HG02678 (cell line): Measurements from ENCODE around the gene EFHC1.
"Not testable (repeated sequence)": the region's sequence is repeated elsewhere in the genome, so short reads cannot be mapped to it uniquely, and the experiment has no call there.

Experiments
- ATAC-seq: cut with Tn5 transposase; IDR thresholded peaks from one replicate; pipeline ENCODE4 v1.9.1; 2021; ENCODE audit warnings: mild to moderate bottlenecking, moderate library complexity; ENCODE audit not compliant: unreplicated experiment

Gene EFHC1

GRCh38 chr6:52435345-52435744 lies 15.2 kb downstream of the EFHC1 start:
- no peak for ATAC-seq

- no peak for ATAC-seq
These were observed 18.8 kb downstream of the EFHC1 start for GRCh38 chr6:52438926-52439325.

GRCh38 chr6:52454556-52454955 lies 34.4 kb downstream of the EFHC1 start:
- no peak for ATAC-seq

GRCh38 chr6:52457096-52457495 lies 37.0 kb downstream of the EFHC1 start:
- no peak for ATAC-seq

- not testable (repeated sequence) for ATAC-seq
These were observed 41.1 kb downstream of the EFHC1 start for GRCh38 chr6:52461194-52461593.

GRCh38 chr6:52474173-52474572 lies 54.0 kb downstream of the EFHC1 start:
- no peak for ATAC-seq

GRCh38 chr6:52475307-52475706 lies 55.2 kb downstream of the EFHC1 start:
- no peak for ATAC-seq

- ATAC-seq = no peak
These were observed 62.9 kb downstream of the EFHC1 start for GRCh38 chr6:52482903-52483670.

GRCh38 chr6:52483671-52484003 lies 63.5 kb downstream of the EFHC1 start:
- no peak for ATAC-seq

- ATAC-seq = no peak
These were observed 69.7 kb downstream of the EFHC1 start for GRCh38 chr6:52489881-52490280.

GRCh38 chr6:52491203-52492069 lies 71.3 kb downstream of the EFHC1 start:
- peak; percentile 68 for ATAC-seq

GRCh38 chr6:52493669-52494068 lies 73.5 kb downstream of the EFHC1 start:
- ATAC-seq = no peak

GRCh38 chr6:52494298-52495072 lies 74.3 kb downstream of the EFHC1 start:
- ATAC-seq = no peak

GRCh38 chr6:52495922-52496321 lies 75.8 kb downstream of the EFHC1 start:
- ATAC-seq = no peak

GRCh38 chr6:52496631-52497030 lies 76.5 kb downstream of the EFHC1 start:
- no peak for ATAC-seq

GRCh38 chr6:52497652-52498408 lies 77.7 kb downstream of the EFHC1 start:
- peak; percentile 77 for ATAC-seq

- peak; percentile 57 for ATAC-seq
These were observed 78.4 kb downstream of the EFHC1 start for GRCh38 chr6:52498538-52499017.

GRCh38 chr6:52499026-52499425 lies 78.9 kb downstream of the EFHC1 start:
- no peak for ATAC-seq

GRCh38 chr6:52499681-52500236 lies 79.6 kb downstream of the EFHC1 start:
- ATAC-seq = no peak
